Left ventricle myocardium inferior (tissue), 1 donor: ENCODE data around the gene R3HDM2. TPM values are rescaled to one million over a fixed set of nuclear protein-coding genes. Genes with fewer than 3 reads are reported as not detected.
"Not testable (repeated sequence)": the region's sequence is repeated elsewhere in the genome, so short reads cannot be mapped to it uniquely, and the experiment has no call there.

Experiments
- DNase-seq: peaks from one replicate; pipeline ENCODE4 v3.0.0-alpha.2; 2020
- H3K27ac ChIP-seq: fragments of 200-600 bp; replicated peaks from 2 replicates; pipeline ENCODE4 v1.8.0; 2021
- H3K27me3 ChIP-seq: fragments of 200-600 bp; 2 replicates; pipeline ENCODE4 v1.8.0; 2021; ENCODE audit warnings: low read depth
- H3K36me3 ChIP-seq: fragments of 200-600 bp; 2 replicates; pipeline ENCODE4 v1.8.0; 2021
- H3K4me1 ChIP-seq: fragments of 200-600 bp; 2 replicates; pipeline ENCODE4 v1.8.0; 2021
- H3K4me3 ChIP-seq: fragments of 200-600 bp; 2 replicates; pipeline ENCODE4 v1.8.0; 2021; ENCODE audit warnings: mild to moderate bottlenecking, moderate library complexity
- H3K9me3 ChIP-seq: fragments of 200-600 bp; replicated peaks from 2 replicates; pipeline ENCODE4 v1.8.0; 2021
- CTCF ChIP-seq: fragments of 200-600 bp; IDR thresholded peaks from 2 replicates; pipeline ENCODE4 v1.8.0; 2021; ENCODE audit warnings: antibody characterized with exemption, mild to moderate bottlenecking, borderline replicate concordance
- intact Hi-C: fragments of 100-400 bp; cut with micrococcal nuclease; formaldehyde crosslinking; loops from one replicate; pipeline ENCODE4 v1.11.0; 2022
- total RNA-seq: library from RNA; stranded (reverse); fragmentation: NEBNext Ultra II Directional; extraction: Animal tissue kit (Norgen Biotek cat#: 25700); gene quantifications from one replicate; pipeline ENCODE4 v1.2.1, GENCODE V29; 2021
- donor health status: DM: no; HTN: yes; CAD: no; lungs with severe emphysema.

The R3HDM2 gene
- total RNA-seq, 1 donor from 2014 or later, result 63.1 TPM

DNA sequence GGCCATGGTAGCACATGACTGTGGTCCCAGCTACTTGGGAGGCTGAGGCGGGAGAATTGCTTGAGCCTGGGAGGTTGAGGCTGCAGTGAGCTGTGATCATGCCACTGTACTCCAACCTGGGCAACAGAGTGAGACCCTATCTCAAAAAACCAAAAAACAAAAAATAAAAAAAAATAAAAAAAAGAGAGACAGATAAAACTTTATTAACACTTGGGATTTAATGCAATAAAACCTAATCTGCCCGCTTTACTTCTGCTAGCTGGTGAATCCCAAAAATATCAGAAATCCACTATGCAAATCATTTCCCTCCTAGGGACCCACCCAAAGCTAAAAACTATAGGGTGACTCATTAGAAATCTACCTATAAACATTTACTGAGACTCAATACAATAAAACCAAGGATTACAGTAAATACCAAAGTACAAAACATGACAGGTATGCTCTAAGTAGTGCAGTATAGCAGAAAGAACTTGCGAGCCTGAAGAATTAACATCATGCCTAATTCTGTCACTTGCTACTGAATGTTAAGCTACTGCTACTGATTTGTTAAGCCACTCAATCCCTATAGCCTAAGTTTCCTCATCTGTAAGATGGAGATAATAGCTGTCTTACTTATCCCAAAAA lies 129.8 kb downstream of the R3HDM2 start:
- no peaks in the 10 kb centered on the region for H3K27me3 ChIP-seq
- no peak overlapping the region for H3K4me3 ChIP-seq
- H3K36me3 ChIP-seq, result peaks cover 53% of the 10 kb centered on the region
- no peak overlapping the region for H3K27ac ChIP-seq
- TF ChIP-seq CTCF, result no peak
- H3K9me3 ChIP-seq, result no peaks in the 10 kb centered on the region
- no peak for DNase-seq
- peaks cover 16% of the 10 kb centered on the region for H3K4me1 ChIP-seq
- intact Hi-C loops, result loop anchor here (5.0 kb wide), 1 partner anchor 156 kb away; the partner anchor contains the start of genes GLI1 and INHBE

DNA sequence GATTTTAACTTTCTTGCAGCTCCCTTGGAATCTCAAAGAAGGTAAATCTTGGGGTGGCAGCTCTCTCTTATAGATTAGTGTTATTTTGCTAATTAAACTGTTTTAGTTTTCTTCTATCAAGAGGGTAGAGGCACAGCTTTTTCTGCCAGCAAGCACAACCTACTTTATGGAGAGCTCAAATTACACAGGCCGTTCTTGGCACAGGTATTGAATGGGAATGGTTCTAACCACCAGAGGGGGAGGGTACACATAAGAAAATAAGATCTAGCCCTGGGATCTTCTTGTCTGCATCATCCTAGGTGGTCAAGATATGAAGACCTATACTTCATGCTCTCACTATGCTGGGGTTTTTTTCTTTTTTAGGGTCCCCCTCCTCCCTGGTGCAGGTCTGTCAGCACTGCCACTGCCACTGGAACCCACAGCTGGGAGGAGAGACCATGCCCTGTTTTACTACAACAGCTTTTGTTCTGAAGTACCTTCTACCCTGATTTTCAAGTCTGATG lies 131.3 kb downstream of the R3HDM2 start:
- no peaks in the 10 kb centered on the region for H3K9me3 ChIP-seq
- peaks cover 16% of the 10 kb centered on the region for H3K4me1 ChIP-seq
- no peaks in the 10 kb centered on the region for H3K27me3 ChIP-seq
- no peak for DNase-seq
- peaks cover 60% of the 10 kb centered on the region for H3K36me3 ChIP-seq
- no peak overlapping the region for H3K4me3 ChIP-seq
- no peak overlapping the region for H3K27ac ChIP-seq
- intact Hi-C loops, result loop anchor here (5.0 kb wide), 1 partner anchor 158 kb away; the partner anchor contains the start of genes GLI1 and INHBE
- no peak for TF ChIP-seq CTCF

DNA sequence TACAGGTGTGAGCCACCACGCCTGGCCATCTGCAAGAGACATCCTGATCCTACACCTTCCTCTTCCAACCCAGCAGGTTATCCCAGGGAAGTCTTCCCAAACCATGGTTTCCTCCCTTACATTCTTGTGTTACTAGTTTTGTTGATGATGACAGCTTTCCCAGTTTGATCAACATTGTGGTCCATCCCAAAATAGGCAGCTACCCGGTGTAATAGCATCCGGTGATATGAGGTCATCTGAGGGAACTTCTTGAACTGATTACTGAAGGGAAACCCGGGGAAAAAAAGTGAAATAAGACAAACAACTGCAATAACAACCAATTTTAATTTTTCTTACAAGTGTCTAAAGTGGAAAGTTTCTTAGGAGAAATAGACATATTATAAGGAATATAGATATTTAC lies 134.6 kb downstream of the R3HDM2 start:
- no peak overlapping the region for H3K27ac ChIP-seq
- peaks cover 82% of the 10 kb centered on the region for H3K36me3 ChIP-seq
- no peaks in the 10 kb centered on the region for H3K9me3 ChIP-seq
- no peak overlapping the region for H3K4me3 ChIP-seq
- no peak for DNase-seq
- H3K4me1 ChIP-seq, result peaks cover 16% of the 10 kb centered on the region
- intact Hi-C loops, result no loop called here
- H3K27me3 ChIP-seq, result no peaks in the 10 kb centered on the region
- TF ChIP-seq CTCF, result no peak

GRCh38 chr12:57282073-57282472 lies 148.8 kb downstream of the R3HDM2 start:
- intact Hi-C loops, H3K9me3 ChIP-seq, H3K27me3 ChIP-seq, H3K4me3 ChIP-seq, H3K4me1 ChIP-seq, DNase-seq, H3K27ac ChIP-seq: not testable (repeated sequence)
- peaks cover 89% of the 10 kb centered on the region for H3K36me3 ChIP-seq

DNA sequence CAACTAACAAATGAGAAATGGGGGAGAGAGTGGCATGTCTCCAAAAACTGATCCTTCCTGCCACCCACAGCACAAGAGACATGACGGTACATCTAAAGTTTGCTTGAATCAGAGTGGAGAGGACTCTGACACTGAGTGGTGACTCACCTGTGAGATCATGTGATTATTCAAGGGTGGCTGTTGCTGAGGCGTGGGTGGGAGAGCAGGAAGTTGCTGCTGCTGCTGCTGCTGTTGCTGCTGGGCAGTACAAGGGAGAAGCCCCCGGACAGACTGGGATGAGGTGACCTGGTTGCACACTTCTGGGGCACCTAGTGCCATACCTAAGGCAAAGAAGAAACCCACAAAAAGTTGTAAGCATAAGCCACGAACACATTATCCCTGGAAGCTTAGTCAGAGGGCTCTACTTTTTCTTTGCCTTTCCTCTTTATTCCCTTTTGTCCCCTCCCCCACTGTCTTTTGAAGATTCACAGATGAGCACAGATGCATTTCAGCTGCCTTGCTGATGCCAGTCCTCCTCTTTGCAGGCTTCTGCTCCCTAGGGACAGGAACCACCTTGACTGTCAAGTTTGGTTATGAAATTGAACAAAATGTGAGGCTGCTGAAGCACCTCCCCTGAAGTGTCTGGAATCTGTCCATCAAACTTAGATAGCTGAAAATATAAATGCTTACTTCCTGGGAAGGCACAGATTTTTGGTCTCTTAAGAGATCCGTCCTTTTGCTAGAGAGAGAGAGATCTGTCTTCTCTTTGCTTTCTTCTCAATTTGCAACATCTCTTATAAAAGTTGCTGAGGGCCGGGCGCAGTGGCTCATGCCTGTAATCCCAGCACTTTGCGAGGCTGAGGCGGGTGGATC lies 150.4 kb downstream of the R3HDM2 start:
- no peaks in the 10 kb centered on the region for H3K27me3 ChIP-seq
- no peak for TF ChIP-seq CTCF
- no peaks in the 10 kb centered on the region for H3K9me3 ChIP-seq
- H3K4me3 ChIP-seq, result no peak overlapping the region
- peaks cover 90% of the 10 kb centered on the region for H3K36me3 ChIP-seq
- intact Hi-C loops, result no loop called here
- no peak overlapping the region for H3K27ac ChIP-seq
- H3K4me1 ChIP-seq, result no peaks in the 10 kb centered on the region
- no peak for DNase-seq
